GM18520 (cell line): ENCODE measurements around the gene SRC.
"Not testable (repeated sequence)": the region's sequence is repeated elsewhere in the genome, so short reads cannot be mapped to it uniquely, and the experiment has no call there.

ENCODE experiments used
- ATAC-seq: cut with Tn5 transposase; IDR thresholded peaks from one replicate; pipeline ENCODE4 v1.9.1; 2021; ENCODE audit not compliant: unreplicated experiment

The SRC gene

DNA sequence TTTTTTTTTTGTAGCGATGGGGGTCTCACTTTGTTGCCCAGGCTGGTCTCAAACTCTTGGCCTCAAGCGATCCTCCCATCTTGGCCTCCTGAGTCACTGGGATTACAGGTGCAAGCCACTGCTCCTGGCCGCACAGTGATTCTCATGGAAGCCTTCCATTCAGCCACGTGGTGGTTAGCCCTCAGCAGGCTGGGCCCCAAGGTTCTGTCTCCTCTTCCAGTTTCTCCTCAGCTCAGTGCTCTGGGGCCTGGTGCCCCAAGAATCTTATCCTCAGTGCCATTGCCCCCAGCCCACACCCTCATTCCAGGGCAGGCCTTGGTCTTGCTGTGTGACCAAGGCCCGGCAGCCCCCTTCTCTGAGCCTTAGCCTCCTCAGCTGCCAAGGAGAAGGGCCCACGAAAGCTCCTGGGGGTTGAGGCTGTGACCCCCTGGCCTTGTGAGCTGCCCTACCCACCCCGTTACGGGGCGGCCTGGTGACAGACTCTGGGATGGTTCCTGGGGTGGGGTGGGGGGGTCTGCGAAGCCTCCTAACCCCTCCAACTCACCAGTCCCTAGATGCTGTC, 16.4 kb downstream of the SRC start:
- ATAC-seq = no peak

- no peak for ATAC-seq
Observed at GRCh38 chr20:37362821-37363220, 16.9 kb downstream of the SRC start.

DNA sequence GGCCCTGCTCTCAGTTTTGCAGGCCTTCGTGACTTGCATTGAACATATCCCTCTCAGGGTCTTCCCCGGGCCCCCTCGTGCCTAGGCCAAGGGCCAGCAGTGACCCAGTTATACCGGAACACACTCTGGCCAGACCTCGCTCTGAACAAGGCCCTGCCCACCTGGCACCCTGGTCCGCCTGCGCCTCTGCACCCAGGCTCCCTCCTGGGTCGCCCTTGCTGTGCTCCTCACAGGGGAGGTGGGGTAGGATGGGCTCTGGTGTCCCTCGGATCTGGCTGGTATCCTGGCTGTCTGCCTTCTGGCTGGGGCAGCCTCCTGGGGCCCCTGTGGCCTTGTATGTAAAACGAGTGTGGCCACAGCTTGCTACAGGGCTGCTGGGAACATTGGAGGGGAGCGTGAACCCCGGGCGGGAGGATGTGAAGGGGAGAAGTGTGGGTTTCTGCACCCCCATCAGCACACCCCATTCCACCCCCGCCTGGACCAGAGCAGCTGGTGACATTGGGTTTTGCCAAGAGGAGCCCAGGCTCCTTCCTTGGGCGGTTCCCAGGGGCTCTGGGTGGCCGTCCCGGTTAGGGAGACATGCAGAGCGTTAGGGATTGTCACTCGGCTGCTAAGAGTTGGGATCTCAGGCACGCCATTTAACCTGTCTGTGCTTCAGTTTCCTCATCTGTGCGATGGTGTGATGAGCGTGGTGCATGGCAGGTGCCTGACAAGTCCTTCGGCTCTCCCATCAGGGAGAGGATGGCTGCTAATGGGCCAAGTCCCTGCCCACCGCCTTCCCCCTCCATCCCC, 17.5 kb downstream of the SRC start:
- ATAC-seq = no peak

DNA sequence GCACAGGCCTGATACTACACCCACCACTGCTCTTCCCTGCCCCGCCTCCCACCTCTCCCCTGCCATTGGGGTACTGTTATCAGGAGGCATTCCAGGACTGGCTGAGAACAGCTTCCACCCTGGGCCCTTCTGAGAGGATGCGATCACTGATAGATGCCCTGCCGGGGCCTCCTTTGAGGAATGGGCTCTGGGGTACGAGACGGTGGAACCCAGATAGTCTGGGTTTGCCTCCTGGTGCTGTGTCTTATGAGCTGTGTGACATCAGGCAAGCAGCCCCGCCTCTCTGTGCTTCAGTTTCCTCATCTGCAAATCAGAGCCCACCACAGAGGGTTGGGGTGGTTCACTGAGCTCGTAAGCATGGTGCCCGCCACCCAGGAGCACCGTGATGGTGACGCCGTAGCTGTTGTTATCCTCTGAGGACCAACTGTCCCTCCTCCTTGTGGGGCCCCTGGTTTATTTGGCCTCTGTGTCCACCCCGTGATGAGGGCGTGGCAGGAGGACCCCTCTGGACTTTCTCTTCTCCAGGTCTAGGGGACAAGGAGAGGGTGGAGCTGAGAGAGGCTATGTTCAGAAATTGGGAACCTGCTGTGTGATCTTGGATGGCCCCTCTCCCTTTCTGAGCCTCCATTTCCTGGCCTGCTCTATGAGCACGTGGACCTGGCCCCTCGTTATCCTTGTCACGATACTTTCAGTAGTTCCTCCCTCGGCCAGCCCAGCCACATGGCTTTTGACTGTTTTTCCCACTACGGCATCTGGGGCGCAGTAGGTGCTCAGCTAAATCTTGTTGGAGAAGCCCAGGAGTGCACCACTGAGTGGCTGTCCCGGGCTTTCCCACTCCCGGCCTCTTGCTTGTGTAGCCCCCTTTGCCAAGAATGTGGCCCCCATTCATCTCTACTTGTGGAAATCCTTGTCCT, 18.3 kb downstream of the SRC start:
- no peak for ATAC-seq

DNA sequence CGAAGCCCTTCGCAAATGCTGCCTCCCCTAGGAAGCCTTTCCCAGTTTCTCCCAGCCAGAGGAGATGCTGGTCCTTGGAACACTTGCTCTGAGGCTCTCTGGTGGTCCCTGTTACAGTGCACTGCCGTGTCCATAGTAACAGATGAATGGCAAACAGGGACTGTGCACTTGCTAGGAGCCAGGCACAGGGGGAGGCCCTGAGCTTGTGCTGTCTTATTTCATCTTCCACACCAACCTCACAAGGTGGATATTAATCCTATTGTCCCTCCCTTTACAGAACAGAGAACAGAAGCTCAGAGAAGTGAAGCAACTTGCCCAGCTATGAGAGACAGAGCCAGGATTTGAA, 19.0 kb downstream of the SRC start:
- ATAC-seq = no peak

- no peak for ATAC-seq
Observed at GRCh38 chr20:37365760-37366638, 20.1 kb downstream of the SRC start.

DNA sequence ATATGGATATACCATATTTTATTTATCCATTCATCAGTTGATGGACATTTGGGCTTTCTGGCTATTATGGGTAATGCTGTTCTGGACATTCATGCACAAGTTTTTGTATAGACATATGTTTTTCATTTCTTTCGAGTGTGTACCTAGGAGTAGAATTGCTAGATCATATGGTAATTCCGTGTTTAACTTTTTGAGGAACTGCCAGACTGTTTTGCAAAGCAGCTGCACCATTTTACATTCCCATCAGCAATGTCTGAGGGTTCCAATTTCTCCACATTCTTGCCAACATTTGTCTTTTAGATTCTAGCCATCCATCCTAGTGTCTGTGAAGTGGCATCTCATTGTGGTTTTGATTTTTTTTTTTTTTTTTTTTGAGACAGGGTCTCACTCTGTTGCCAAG, 20.8 kb downstream of the SRC start:
- no peak for ATAC-seq

- ATAC-seq = no peak
Observed at GRCh38 chr20:37369846-37370245, 23.9 kb downstream of the SRC start.

- not testable (repeated sequence) for ATAC-seq
Observed at GRCh38 chr20:37371845-37372244, 25.9 kb downstream of the SRC start.

DNA sequence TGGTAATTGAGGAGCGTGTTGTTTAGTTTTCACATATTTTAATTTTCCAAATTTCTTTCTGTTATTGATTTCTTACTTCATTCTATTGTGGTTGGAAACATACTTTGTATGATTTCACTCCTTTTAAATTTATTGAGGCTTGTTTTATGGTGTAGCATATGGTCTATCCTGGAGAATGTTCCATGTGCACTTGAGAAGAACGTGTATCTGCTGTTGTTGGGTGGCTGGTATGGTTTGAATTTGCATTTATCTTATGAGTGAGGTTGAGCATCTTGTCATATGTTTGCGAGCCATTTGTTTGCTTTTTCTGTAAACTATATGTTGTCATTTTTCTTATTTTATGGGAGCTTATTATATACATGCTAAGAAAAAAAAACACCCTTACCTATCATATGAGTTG, 26.5 kb downstream of the SRC start:
- no peak for ATAC-seq

GRCh38 chr20:37373020-37373598, 27.2 kb downstream of the SRC start:
- ATAC-seq = no peak

GRCh38 chr20:37375227-37375626, 29.3 kb downstream of the SRC start:
- no peak for ATAC-seq

DNA sequence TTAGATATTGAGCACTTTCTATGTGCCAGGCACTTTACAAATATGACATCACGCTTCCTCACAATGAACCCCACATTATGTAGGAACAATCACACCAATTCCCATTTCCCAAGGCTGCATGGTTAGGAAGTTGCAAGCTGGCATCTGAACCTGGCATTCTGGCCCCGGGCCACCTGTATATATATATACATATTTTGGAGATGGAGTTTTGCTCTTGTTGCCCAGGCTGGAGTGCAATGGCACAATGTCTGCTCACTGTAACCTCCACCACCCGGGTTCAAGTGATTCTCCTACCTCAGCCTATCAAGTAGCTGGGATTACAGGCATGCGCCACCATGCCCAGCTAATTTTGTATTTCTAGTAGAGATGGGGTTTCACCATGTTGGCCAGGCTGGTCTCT, 30.4 kb downstream of the SRC start:
- ATAC-seq = no peak

DNA sequence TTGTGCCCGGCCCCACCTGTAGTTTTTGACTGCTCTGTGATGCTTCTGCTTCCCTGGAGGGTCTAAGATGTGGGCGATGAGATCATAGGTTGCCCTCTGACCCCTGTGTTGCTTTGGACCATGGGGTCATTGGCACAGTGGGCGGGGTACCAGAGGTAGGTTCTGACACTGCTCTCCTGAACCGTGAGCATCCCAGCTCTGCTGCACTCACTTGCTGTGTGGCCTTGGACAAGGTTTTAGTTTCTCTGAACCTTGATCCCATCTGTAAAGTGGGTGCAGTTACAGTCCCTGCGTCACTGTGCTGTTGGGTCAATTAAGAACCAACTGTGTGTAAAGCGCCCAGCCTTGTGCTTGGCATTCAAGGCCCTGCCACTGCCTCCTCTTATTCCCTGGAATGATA, 30.9 kb downstream of the SRC start:
- no peak for ATAC-seq

DNA sequence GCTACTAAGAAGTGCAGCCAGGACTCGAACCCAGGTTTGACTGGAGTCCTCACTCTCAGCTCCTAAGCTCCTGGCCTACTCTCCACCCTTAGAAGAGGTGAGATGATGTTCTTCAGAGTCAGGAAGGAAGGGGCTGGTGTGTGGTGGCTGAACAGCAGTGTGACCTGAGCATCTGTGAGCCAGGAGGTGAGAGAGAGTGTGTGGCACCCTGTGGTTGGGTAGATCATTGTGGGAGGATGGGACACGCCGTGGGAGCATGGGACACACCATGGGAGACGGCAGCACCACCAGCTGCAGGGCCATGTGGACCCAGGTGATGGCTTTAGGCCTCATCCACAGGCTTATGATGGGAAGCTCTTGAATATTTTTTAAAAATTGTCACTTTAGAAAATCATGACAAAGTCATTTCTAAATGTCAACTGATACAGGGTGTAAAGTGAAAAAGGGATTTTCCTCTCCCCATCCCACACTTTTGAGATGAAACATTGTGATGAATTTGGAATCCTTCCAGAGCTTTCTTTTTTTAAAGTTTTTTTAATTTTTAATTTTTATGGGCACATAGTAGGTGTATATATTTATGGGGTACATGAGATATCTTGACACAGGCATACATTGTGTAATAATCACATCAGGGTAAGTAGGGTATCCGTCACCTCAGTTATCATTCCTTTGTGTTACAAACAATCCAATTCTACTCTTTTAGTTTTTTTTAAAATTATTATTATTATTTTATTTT, 31.6 kb downstream of the SRC start:
- ATAC-seq = no peak

- ATAC-seq = no peak
Observed at GRCh38 chr20:37378420-37378784, 32.5 kb downstream of the SRC start.

DNA sequence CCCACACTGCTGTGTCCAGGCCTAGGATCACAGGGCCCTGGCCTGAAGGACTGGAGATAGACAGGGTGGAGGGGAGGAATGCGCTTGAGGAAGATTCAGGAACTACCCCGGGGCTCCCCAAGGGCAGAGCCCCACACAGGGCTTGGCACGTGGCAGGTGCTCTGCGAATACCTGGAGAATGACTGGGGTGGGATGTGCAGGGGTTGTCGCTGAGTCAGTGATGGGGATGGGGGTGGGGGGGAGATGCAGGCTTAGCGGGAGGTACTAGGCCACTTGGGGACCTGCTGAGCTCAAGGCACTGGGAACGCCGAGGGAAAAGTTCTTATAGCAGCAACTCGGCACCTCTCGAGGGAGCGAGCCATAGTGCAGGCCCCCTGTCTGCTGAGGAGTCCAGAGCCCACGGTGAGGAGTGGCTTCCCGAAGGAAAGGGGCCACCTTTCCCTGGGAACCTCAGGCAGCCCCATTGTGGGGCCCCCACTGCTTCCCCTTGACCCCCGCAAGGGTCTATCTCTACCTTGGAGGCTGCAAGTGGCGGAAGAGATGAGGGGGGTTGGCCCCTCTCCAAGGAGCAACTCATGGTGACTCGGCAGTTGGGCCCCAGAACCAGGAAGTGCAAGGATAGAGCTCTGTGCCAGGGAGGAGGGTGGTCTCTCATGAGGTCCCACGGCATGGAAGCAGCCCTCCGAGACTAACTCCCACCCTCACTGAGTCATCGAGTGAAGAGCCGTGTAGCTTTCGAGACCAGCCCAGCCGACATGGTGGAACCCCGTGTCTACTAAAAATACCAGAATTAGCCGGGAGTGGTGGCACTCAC, 33.1 kb downstream of the SRC start:
- no peak for ATAC-seq

GRCh38 chr20:37379967-37380828, 34.3 kb downstream of the SRC start:
- no peak for ATAC-seq
